AML-193 (cell line): Measurements from ENCODE around the gene PIGP.
"Not testable (repeated sequence)": the region's sequence is repeated elsewhere in the genome, so short reads cannot be mapped to it uniquely, and the experiment has no call there.

Source experiments
- DNase-seq, 2 experiments: peaks; one replicate each; lab custom pipeline; 2025; lab: John Stamatoyannopoulos, UW

The PIGP gene

DNA sequence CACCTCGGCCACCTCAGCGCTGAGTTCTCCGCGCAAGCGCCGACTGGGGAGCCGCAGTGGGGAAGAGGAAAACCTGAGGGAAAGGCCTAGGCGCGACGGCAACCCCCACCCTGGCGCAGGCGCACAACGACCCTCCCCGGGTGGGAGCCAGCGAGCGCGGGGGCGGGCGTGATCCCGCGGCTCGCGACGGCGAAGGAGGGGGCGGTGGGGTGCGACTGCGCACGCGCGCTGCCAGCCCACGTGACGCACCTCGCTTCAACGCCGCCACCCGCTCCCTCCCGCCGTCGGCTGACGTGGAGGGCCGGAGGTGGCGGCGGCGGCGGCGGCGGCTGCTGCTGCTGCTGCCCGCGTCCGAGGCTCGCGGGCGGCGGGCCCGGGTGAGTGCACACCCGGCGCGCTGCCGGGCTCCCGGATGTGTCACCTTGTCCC is at the start of gene PIGP, which contains the start of gene TTC3:
PIGP (minus strand) TSS at position 84 of the 429 bp plus-strand sequence. CDS start 556 bp downstream, outside the sequence.
TTC3 (plus strand) TSS at position 267 of the 429 bp plus-strand sequence. CDS start 14,004 bp downstream, outside the sequence.
- DNase-seq, result peak; percentile 76 to 86

DNA sequence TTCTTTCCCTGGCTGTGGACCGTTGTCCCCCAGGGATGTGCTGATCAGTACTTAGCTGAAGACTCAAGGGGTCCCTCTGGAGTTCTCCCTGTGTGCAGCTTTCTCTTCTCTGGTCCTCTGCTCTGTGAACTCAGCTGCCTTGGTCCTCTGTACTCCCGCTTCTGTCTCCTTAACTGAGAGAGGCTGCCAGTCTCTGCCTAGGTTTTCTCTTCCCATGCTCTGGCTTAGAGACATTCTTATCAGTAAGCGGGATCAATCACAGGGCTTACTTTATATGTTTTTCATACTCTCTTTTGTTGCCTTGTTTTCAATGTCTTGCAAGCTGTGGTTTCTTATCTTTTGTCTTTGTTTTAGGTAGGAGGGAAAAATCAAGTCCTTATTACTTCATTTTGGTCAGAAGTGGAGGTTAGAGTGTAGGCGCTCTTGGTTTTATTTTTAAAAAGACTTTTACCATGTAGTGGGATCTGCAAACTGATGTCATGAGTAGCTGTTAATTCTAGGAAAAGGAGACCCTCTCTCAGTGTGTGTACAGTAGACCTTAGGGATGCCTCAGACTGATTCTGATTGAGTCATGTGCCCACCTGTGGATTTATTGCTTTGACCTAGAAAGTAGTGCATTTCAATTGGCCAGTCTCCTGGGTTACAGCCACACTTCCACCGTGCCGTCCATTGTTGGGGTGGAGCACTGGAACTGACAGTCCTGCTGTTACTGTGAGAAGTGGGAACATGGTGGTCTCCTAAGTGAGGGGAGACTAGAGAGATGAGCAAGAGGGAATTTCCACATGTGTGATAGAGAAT is 46.7 kb upstream of the PIGP start:
- DNase-seq, result no peak

DNA sequence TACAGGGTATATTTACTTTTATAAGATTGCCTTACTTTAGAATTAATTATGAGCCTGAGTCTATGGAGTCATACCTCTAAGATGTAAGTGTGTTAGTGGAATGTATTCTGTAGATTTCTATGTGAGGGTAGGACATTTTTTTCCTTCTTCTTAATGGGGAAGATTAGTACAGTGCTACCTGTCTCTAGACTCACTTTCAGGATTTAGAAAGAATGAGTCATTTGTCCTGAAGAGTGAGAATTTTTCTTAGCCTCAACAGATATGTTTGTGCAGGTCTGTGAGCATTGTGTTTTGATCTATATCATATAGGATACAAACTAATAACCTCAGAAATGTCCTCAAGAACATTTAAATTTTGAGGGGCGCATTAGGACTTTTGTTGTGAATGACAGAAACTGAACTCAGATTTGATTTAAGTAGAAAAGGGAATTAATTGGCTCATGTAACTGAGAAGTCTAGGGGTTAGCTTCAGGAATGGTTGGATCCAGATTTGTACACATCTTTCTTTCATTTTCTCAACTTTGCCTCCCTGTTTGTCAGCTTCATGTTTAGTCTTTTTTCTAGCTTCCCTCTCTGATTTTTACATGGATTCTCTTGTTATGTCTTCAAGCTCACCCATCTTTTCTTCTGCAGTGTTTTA is 45.4 kb upstream of the PIGP start:
- DNase-seq, result no peak

DNA sequence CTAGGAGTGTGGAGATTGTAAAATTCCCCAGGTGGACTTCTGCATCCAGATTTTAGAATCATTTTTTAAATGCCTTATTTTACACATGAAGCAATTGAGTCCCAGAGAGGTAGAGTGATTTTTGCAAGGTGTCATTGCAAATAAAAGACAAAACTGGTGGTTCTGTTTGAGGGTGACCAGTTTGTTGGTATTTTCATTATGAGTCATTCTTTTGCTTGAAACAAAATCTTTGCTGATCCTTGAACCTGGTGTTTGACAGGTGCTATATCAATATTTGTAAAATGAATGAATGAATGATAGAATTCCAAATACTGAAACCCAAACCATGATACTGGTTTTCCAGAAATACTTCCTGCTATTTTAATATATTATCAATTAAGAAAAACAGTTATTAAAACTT is 44.3 kb upstream of the PIGP start:
- no peak for DNase-seq

DNA sequence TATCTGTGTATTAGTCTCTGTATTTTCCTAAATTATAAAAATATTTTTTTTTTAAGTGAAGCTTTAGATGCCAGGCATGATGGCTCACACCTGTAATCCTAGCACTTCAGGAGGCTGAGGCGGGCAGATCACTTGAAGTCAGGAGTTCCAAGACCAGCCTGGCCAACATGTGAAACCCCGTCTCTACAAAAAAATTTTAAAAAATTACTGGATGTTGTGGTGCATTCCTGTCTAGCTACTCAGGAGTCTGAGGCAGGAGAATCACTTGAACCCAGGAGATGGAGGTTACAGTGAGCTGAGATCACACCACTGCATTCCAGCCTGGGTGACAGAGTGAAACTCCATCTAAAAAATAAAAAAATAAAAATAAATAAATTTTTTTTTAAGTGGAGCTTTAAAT is 43.6 kb upstream of the PIGP start:
- not testable (repeated sequence) for DNase-seq

DNA sequence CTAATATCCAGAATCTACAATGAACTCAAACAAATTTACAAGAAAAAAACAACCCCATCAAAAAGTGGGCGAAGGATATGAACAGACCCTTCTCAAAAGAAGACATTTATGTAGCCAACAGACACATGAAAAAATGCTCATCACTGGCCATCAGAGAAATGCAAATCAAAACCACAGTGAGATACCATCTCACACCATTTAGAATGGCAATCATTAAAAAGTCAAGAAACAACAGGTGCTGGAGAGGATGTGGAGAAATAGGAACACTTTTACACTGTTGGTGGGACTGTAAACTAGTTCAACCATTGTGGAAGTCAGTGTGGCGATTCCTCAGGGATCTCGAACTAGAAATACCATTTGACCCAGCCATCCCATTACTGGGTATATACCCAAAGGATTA is 41.4 kb upstream of the PIGP start:
- not testable (repeated sequence) for DNase-seq

DNA sequence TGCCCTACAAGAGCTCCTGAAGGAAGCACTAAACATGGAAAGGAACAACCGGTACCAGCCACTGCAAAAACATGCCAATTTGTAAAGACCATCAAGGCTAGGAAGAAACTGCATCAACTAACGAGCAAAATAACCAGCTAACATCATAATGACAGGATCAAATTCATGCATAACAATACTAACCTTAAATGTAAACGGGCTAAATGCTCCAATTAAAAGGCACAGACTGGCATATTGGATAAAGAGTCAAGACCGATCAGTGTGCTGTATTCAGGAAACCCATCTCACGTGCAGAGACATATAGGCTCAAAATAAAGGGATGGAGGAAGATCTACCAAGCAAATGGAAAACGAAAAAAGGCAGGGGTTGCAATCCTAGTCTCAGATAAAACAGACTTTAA is 38.2 kb upstream of the PIGP start:
- not testable (repeated sequence) for DNase-seq

DNA sequence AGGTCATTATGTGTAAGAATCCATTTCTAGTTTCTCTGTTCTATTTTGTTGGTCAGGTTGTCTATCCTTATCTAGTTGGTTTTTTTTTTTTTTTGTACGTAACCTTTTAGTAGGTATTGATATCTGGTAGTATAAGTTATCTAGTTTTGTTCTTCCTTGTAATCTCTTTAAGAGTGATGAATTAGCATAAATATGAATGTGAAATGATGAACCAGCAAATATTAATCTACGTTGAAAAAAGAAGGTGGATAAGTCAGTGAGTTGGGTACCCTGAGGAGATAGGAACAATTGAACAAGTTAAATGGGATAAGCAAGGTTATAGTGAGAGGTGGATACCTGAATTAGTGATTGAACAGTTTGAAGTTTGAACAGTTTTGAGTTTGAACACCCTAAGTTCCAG is 34.1 kb upstream of the PIGP start:
- no peak for DNase-seq

DNA sequence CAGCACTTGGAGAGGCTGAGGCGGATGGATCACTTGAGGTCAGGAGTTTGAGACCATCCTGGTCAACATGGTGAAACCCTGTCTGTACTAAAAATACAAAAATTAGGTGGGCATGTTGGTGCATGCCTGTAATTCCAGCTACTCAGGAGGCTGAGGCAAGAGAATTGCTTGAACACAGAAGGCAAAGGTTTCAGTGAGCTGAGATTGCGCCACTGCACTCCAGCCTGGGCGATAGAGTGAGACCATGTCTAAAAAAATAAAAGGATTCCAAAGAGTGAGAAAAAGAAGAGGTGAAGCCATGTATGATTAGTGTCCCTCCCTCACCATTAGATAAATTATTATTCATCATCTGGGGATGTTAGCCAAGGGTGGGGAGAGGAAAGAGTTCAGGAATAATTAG is 29.9 kb upstream of the PIGP start:
- not testable (repeated sequence) for DNase-seq

DNA sequence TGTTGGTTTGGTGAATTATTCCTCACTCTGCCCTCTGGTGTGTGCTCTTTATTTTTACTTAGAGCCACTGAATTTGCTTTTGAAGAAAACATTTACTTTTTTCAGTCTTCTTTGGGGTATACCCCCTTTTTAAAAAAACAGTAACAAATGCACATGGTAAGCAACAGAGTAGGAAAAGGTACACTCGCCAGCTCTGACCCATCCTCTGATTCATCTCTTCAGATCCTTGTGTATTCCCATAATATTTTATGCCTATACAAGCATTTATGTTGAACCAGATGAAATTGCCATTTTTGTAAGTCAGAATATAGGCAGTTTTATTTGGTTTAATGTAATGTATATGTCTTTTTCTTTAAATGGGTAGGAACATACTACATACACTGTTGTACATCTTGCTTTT is 28.5 kb upstream of the PIGP start:
- no peak for DNase-seq

DNA sequence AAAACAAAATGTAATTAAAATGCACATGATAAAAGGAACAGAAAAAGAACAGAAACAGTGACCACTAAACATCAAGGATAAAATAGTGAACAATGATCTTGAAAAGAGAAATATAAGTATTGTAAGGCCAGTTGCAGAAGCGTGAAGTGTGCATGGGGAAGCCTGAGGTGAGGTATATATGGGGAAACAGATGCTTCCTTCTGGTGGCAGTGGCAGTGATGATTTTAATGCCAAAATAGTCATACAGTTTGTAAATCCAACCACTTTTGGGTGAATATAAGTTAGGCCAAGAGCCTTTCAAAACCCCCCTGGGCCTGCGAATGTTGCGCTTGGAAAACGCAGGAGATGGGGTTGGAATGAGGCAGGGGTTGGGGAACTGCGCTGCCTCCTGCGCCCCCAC is 27.4 kb upstream of the PIGP start:
- no peak for DNase-seq

DNA sequence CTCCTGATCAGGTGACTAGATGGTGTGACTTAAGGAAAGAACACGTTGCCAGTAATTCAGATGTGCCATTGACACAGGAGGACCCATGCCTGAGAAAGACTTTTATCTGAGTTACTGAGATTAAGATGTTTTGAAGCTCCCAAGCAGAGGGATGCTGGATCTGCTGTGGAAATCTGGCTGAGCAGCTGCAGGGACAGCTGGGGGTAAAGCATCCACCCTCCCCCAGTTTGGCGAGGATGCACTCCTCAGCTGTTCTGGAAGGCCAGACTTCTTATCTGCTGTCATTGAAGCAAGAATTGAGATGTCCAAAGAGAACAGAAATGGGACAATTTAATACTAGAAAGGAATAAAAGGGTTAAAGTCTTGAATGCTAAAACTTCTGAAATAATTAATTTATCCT is 25.9 kb upstream of the PIGP start:
- no peak for DNase-seq

DNA sequence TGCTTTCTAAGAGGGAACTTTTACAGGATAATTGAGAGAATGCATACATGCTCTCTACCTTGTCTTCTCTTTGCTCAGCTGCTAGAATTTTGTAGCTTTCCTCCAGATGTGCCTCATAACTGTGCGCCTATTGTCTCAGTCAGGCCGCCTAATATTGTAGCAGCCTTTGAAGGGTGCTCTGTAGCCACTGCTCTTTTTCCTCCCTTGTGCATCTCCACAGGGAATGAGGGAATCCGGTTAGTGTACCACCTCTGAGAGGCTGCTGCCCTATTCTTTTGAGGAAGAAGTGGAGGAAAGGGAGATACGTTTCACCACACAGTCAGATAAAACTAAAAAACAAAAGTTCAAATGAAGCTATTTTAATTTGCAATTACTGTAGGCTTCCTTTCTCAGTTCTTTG is 22.9 kb upstream of the PIGP start:
- DNase-seq, result no peak

DNA sequence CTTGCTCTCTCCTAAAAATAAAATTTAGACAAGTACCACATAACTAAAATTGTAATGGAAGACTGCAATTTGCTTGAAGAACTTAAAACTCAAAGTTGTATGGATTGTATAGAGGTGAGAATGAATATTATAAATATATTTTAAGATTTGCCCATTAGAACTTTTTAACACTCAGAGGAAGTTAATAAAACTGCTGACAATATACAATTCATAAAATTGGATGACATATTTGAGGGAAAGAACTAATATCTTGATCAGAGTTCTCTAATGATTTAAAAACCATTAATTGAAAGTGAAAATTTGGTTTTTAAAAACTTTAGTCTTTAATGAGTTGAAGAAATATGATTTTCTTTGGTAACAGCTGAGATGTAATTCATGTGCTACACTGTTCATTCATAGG is 21.1 kb upstream of the PIGP start:
- no peak for DNase-seq

DNA sequence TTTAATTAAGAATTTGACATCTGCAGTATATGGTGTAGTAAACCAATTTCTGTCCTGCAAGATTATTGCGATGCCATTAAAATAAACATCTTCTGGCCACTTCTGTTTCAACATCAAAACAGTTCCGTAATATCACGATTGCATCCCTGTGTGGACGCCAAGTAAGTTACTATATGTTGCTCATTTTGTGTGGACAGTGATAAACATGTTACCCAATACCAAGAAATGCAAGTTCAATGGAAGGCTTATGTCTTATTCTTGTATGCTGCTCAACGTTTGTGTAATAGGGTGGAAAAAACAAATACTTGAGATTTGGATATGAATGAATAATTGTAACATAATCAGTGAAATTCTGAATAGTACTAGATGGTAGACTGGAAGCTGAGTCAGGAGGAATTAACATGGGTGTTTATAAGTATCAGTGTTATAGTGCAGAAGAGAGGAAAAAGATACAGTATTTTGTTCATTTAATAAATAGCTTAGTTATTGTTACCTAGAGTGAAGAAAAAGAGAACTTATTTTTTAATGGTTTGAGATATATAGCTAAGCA is 15.4 kb upstream of the PIGP start:
- no peak for DNase-seq

DNA sequence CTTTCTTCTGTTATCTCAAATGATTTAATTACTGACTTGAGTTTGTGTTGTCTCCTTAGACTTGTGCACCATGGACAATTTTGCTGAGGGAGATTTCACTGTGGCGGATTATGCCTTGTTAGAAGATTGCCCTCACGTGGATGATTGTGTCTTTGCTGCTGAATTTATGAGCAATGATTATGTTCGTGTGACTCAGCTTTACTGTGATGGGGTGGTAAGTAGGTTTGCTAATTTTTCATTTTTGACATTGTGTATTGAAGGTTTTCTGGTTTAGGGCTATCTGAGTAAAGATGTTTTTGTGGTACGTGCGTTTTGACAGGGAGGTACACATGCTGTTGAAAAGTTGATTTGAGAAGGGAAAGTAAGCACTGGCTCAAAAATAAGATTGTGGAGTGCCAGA is 14.3 kb upstream of the PIGP start:
- DNase-seq, result peak; percentile 30 to 37

DNA sequence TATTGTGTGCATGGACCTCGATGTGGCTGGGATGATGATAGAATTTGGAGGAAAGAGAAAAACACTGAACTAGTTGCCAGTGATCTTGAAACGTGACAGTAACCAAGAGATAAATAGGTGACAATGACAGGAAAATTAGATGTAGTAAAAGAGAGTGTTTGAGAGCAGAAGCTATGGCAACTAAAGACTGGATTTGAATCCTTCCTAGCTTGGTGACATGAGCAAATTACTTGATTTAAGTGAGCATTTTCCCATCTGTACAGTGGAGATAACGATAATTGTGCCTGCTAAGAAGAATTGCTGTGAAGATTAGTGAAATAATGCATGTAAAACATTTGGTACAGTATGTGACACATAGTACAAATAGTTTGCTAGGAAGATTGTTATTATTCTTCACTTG is 12.9 kb upstream of the PIGP start:
- no peak for DNase-seq

DNA sequence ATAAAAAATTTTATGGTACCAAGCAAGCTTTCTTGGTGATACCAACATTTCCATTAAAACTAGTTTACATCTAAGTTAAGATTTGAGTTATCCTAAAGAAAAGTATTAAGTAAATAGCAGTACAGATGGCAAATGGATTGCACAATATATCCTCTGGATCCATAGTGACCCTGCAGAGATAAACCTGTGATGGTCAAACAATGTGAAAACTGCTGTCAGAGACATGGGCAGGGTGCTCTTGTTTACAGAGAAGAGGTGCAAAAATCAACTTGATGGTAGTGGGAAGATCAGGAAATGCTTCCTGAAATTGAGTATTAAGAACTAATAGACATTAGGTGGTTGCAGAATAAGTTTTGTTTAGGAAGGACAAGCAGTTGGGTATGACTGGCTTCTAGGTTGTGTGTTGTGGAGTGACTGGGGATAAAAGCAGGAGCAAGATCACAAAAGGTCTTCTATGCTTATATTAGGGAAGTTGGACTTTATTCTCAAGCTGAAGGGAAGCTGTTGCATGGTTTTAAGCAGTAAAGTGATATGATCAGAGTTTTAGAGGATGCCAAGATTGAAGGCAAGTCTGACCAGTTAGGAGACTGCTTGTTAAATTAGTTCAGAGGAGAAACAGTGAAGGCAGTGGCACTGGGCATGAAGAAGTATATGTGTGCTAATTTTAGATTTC is 10.1 kb upstream of the PIGP start:
- DNase-seq, result no peak

DNA sequence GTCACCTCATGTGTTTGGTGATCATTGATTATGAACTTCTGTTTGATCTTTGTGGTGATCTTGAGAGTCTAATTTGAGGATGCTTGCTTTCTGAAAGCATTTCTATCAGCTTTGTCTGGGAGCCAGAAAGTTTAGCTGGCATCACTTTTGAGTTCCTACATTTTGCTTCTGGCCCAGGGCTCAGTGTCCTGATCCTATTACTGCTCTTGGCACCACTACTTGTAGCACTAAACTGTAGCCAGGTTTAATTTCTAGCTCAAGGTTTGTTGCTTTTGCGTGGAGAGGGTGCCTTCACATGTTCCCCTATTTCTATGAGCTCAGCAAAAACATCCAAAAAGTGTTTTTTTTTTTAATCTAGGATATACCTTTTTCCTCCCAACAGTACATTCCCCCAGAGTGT is 9.5 kb upstream of the PIGP start:
- no peak for DNase-seq

DNA sequence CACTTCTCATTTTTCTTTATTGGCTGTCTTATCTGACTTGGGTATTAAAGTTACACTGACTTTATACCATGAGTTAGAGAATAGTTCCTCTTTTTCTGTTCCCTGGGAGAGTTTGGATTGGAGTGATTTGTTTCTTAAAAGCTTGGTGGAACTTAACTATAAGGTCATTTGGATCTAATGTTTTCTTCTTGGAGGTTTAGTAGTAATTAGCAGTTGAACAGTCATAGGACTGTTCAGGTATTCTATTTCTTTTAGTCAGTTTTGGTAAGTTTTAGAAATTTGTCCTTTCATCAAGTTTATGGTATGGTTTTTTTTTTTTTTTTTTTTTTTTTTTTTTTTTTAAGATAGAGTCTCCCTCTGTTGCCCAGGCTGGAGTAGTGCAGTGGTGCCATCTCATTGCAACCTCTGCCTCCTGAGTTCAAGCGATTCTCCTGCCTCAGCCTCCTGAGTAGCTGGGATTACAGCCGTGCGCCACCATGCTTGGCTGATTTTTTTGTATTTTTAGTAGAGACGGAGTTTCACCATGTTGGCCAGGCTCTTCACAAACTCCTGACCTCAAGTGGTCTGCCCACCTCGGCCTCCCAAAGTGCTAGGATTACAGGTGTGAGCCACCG is 6.4 kb upstream of the PIGP start:
- peak; percentile 28 to 54 for DNase-seq

DNA sequence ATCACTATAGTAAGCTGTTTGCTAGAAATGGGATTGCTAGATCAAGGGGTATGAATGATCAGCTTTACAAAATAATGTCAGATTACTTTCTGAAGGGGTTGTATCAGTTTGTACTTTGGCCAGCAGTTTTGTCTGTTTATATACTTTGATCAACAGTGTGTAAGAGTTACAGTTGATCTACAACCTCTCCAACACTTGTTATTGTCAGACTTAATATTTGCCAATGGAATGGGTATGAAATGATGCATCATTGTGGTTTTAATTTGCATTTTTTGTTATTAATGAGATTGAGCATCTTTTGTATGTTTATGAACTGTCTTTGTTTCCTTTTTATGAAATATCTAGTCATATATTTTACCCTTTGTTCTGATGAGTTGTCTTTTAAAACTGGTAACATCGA is 4.5 kb upstream of the PIGP start:
- DNase-seq, result no peak
